Measurements from ENCODE around the gene DCXR.

The DCXR gene

DNA sequence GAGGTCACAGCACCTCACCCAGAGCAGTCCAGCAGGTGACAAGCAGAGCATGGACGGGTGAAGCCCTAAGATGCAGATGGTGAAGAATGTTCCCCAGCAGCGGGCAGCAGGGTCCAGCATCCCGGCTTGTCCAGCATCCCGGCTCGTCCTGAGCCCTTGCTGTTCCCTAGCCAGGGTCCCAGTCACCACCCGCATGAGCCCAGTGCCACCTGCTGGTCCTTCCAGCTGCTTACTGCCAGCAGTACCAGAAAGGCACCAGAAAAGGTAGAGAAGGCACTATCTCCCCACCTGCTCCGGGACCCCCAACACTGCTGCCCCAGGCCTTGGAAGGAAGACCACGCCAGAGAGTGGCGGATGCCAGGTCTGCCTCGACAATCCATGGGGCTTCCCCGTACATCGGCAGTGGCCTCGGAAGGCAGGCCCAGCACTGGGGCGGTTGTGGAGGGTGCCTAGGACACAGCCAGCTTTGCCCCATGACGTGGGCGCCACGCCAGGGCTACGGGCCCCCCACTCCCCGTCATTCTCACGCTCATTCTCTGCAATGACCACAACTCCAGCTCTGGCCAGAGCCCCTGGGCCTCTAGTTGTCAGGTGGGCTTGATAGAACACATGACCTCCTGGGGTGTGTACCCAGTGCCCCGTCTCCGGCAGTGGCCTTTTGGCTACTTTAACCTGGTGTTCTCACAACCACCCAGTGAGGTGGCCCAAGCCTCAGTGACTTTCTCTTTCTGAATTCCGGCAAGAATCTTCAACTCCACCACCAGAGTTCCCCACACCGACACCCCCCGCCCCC is 16.2 kb downstream of the DCXR start:
- peak; percentile 50 for DNase-seq

- DNase-seq = no peak
Measured at GRCh38 chr17:82020572-82021106, 16.9 kb downstream of the DCXR start.

DNA sequence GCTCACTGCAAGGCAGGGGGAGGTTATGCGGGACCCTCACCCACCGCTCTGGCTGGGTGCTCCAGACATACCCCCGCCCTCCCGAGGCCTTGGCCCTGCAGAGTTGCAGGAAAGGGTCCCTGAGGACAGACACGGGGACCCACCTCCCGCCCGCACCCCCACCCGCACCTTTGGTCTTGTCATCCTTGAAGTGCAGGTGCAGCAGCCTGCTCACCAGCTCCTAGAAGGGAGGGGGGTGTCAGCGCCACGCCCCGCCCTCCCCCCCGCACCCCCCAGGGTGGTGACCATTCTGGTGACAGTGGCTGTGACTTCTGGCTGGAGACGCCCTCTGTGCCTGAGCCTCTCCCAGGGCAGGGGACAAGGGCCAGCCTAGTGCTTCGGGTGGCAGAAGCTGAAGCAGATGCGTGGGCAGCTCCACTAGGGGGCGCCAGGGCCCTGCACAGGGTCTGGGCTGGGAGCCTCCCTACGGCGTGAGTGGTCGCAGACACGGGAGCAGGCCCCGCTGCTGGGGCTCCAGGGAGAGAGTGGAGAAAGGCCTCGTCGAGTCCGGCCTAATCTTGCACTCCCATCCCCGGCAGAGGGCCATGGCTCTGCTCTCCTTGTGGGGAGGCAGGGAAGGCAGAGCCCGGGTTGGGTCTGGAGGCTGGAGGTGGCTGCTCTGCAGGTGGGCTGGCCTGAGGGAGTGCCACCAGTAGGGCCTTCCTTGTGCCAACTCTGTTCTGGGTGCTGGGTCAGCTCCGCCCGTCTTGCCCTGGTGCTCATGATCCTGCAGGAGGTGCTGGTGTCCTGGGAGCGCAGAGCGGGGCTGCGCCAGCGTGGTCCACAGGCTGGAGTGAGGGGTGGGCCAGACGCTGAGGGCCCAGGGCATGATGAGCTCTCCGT is 17.6 kb downstream of the DCXR start:
- DNase-seq = peak; percentile 33

- DNase-seq = no peak
Measured at GRCh38 chr17:82018989-82019689, 18.4 kb downstream of the DCXR start.

DNA sequence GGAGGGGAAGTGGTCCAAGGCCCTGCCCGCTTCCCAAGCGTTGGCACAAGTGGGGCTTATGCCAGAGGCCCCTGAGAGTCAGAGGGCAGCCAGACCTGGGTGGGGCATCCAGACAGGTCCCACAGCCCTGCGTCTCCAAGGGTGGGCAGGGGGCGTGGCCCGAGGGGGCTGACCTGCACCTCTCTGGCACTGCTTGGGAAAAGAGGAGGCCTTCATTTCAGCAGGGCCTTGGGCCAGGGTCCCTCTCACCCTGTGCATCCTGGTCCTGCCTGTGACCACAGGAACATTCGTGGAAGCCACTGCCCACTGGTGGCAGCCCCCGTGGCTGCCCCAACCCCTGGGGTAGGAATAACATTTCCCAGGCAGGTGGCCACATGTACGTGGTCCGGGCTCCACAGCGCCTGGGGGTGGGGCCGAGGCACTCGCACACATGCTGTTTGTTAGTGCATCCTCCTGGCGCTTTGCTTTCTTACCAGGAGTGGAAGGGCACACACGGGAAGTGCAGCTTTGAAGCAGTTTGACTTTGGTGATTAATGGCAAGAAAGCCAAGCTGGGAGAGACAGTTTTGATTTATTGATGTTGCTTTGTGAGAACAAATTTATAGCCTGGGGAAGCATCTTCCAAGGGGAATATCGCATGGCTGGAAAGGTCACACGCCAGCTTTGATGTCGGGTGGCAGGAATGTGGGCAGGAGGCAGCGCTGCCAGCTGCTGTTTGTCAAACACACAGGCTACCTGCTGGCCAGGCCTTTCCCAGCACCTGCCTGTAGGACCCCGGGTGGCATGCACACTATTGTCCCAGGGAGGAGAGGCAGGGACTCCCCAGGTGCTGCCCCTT is 19.1 kb downstream of the DCXR start:
- DNase-seq = peak; percentile 82

DNA sequence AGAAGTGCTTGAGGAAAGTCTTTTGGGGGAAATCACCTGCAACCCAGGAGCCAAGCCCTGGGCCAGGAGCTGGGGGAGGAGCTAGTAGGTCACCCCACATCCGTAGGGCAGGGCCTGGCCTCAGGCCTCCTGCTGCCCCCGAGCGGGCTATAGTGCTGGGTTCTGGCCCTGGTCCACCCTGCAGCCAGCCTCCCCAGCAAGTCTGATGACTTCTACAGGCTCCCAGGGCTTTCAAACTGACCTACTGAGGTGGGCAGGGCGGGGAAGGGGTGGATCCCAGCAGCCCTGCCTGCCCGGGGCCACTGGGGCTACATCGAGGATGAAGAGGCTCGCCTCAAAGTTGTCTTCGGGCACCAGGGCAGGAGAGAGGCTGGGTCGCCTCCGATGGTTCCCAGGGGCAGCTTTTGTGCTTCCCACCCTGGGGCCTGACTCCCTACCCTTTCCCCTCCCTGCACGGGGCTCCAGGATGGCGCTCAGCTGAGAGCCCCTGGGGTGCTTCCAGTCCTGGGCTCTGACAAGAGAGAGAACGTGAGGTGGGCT is 19.8 kb downstream of the DCXR start:
- no peak for DNase-seq

- no peak for DNase-seq
Measured at GRCh38 chr17:82016875-82017459, 20.5 kb downstream of the DCXR start.

GRCh38 chr17:82016061-82016874 is 21.2 kb downstream of the DCXR start:
- no peak for DNase-seq

- DNase-seq = no peak
Measured at GRCh38 chr17:82015311-82015971, 22.1 kb downstream of the DCXR start.

DNA sequence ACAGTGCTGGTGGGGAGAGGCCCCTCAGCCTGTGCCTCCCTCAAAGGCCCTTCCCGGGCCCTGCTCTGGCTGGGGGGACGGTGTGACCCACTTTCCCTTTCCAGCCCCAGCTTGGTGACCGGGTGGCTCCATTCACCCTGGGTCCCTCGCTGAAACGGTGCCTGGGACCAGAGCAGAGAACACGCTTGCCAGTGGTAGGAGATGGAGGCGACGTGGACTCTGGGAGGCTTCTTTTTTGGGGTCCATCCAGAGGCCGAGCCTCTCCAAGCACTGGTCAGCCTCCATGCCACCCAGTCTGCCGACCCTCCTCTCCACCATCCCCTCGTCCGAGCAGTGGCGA is 22.6 kb downstream of the DCXR start:
- DNase-seq = no peak

DNA sequence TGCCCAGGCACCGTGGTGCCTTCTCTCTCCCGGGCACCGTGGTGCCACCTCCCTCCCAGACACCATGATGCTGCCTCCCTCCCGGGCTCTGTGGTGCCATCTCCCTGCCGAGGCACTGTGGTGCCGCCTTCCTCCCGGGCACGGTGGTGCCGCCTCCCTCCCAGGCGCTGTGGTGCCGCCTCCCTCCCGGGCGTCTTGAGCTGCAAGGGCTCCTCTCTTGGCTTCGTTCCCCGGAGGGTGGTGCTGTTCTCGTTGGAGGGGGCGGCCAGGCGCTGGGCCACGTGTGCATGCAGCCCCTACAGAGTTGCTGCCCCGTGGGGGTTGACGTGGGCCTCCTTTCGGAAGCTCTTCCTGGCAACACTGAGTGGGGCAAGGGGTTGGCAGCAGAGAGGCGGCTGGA is 23.1 kb downstream of the DCXR start:
- DNase-seq = no peak

DNA sequence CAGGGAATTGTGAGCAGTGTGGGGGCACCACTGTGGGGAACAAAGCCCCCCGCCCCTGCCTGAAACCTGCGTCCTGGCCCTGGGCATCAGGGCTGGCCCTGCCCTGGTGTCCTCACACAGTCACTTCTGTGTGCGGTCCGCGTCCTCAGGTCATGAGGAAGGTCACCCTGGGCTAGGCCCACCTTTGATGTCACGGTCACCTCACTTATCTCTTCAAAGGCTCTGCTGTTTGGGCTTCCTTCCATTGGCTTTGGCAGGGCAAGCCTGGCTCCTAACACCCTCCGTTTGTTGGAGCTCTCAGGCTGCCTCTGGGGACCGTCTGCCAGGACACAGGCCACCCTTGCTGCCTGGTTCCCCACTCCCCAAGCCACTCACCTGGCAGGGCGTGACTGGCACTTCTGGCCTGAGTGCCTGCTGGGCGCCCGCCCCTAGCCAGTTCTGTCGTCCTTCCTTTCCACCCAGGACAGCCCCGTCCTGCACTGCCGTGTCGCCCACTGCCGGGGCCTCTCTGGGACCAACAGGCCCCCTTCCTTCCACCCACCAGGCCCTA is 23.6 kb downstream of the DCXR start:
- no peak for DNase-seq

- DNase-seq = no peak
Measured at GRCh38 chr17:82013341-82013740, 24.2 kb downstream of the DCXR start.

DNA sequence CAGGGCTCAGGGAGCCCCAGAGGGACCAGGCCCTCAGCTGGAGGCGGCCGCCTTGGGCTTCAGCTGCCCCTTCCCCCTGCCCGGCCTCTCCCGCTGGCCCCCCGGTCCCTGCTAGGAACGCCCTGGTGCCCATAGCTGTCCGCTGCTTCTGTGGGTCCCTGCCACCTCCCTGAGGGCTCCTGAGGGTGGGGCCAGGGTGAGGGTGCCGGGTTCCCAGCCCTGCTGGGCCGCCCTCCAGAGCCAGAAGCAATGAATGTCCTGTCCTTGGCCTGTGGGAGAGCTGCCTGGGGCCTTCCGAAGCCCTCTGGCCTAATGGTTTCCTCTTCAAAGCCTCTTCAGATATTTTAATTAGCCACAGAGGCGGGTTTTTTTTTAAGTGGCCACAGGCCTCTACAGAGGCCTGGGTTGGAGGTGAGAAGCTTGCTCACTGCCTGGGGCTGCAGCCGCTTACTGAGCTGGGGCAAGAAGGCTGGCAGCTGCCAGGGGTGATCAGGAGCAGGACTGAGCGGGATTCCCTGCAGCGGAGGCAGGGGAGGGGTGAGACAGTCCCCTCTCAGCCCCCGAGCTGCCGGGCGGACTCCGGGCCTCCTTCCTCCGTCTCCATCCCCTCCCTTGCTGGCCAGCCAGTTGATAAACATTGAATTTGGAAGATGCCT is 24.7 kb downstream of the DCXR start:
- DNase-seq = no peak

DNA sequence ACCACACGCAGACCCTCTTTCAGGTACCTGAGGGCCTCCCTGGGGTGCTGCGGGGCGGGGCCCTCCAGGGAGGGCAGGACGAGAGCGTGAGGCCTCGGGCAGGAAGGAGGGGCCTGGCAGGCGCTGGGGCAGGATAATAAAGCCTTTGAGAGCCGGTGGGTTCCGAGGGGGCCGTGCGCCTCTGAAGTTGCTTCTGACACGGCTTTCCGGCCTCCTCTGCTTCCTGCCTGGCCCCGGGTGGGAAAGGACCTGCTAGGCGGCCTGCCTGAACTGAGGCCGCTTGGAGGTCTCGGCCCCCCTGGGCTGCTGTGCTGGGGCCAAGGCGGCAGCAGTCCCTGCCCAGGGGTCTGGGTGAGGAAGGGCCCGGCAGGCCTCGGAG is 25.2 kb downstream of the DCXR start:
- no peak for DNase-seq

- DNase-seq = no peak
Measured at GRCh38 chr17:82011617-82012187, 25.8 kb downstream of the DCXR start.

DNA sequence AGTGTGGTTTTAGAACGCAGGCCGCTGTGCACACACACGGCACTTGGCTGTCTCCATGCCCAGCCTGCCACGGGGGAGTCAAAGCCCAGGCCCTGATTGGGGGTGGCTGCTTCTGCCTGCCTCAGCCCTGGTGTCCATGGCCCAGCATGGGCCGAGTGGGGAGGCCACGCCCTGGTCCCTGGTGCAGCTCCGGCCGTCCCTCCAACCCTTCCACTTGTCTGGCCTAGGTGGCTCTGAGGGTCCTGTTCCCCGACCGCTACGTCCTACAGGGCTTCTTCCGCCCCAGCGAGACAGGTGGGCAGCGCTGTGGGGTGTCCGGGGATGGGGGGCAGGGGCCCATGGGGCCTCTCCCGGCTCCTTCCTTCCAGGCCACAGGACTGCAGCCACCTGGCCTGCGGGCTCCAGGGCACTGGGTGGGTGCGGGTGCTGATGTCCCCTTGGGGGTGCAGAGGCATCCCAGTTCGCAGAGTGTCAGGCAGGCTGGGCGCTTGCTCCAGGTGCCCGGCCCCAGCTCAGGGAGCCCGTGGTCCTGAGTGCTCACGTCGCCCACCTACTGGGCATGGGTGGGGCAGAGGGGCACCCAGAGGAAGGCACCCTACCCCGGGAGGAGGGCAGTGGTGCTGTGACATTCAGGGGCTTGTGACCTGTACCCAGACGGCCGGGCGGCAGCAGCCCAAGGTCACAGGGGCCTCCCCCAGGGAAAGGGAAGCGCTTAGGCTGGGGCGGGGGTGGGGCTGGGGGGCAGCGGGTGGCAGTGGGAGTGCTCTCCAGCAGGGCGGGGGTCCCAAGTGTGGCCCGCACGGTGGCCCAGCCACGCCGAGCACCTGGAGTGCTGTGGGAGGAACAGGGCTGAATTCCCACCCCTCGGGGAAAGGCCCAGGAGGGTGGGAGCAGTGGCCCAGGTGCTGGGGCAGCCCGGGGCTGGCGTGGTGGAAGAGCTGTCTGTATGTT is 26.6 kb downstream of the DCXR start:
- no peak for DNase-seq

- no peak for DNase-seq
Measured at GRCh38 chr17:82009413-82009812, 28.1 kb downstream of the DCXR start.

Measured in SHP77 treated with DMSO at 0.1 percent for 48 hours (cell line).